HEK293 (cell line): Measurements from ENCODE around the gene TTLL11.

ENCODE experiments used
- CTCF ChIA-PET: fragments of 350-600 bp; formaldehyde crosslinking; extraction: SDS; loops from one replicate; lab custom pipeline; 2021; ENCODE audit warnings: antibody characterized with exemption; lab: Yijun Ruan, JAX
- POLR2A ChIA-PET: fragments of 300-600 bp; formaldehyde crosslinking; extraction: SDS; loops from one replicate; lab custom pipeline; 2020; ENCODE audit warnings: antibody characterized with exemption, inconsistent platforms; lab: Yijun Ruan, JAX
- H3K27ac ChIP-seq: fragments of 200-500 bp; sonication (Bioruptor generic); 2 replicates; pipeline ENCODE4 v1.5.1; 2014; ENCODE audit warnings: low read depth, low read length, control low read depth, inconsistent platforms; ENCODE audit errors: extremely low read depth
- H3K36me3 ChIP-seq, 2 experiments: fragments of 200-500 bp in 1 of 2; sonication (Bioruptor generic) in 1 of 2; 1 replicate in 1 of 2; 2 replicates in 1 of 2; pipeline ENCODE4 v1.5.1; 2014 to 2017; ENCODE audit warnings: inconsistent platforms in 2 of 2, low read length in 2 of 2; ENCODE audit not compliant: control insufficient read depth in 2 of 2, insufficient read depth in 1 of 2
- H3K4me1 ChIP-seq: fragments of 200-500 bp; sonication (Bioruptor generic); 2 replicates; pipeline ENCODE4 v1.5.1; 2014; ENCODE audit warnings: mild to moderate bottlenecking, low read length, inconsistent platforms; ENCODE audit not compliant: control insufficient read depth, insufficient read depth
- H3K4me3 ChIP-seq: 2 replicates; pipeline ENCODE4 v1.5.1; 2011; ENCODE audit warnings: low read depth, mild to moderate bottlenecking, control low read depth, low read length, moderate library complexity
- H3K9me3 ChIP-seq: fragments of 200-500 bp; sonication (Bioruptor generic); 2 replicates; pipeline ENCODE4 v1.5.1; 2014; ENCODE audit warnings: low read depth, low read length, inconsistent platforms; ENCODE audit not compliant: control insufficient read depth, insufficient read depth
- HIC1 ChIP-seq: fragments of 450-650 bp; formaldehyde crosslinking; IDR thresholded peaks from 2 replicates; pipeline ENCODE4 v1.5.1; 2016; ENCODE audit warnings: missing biosample characterization, missing genetic modification characterization
- KLF16 ChIP-seq: fragments of 450-650 bp; formaldehyde crosslinking; IDR thresholded peaks from 2 replicates; pipeline ENCODE4 v1.5.1; 2017; ENCODE audit warnings: missing biosample characterization, missing genetic modification characterization
- KLF9 ChIP-seq: fragments of 450-650 bp; formaldehyde crosslinking; IDR thresholded peaks from 2 replicates; pipeline ENCODE4 v1.5.1; 2016; ENCODE audit warnings: missing biosample characterization, missing genetic modification characterization, low read depth
- ZFP69B ChIP-seq: fragments of 450-650 bp; formaldehyde crosslinking; IDR thresholded peaks from 2 replicates; pipeline ENCODE4 v1.5.1; 2016; ENCODE audit warnings: missing biosample characterization, missing genetic modification characterization
- ZNF211 ChIP-seq: fragments of 450-650 bp; formaldehyde crosslinking; IDR thresholded peaks from 2 replicates; pipeline ENCODE4 v1.5.1; 2016; ENCODE audit warnings: low read depth, missing biosample characterization, missing genetic modification characterization
- ZNF214 ChIP-seq: fragments of 450-650 bp; formaldehyde crosslinking; IDR thresholded peaks from 2 replicates; pipeline ENCODE4 v1.5.1; 2017; ENCODE audit warnings: missing biosample characterization, mild to moderate bottlenecking, missing genetic modification characterization, borderline replicate concordance
- ZNF292 ChIP-seq: fragments of 450-650 bp; formaldehyde crosslinking; IDR thresholded peaks from 2 replicates; pipeline ENCODE4 v1.5.1; 2016; ENCODE audit warnings: low read depth, missing biosample characterization, missing genetic modification characterization, borderline replicate concordance
- ZNF311 ChIP-seq: fragments of 450-650 bp; formaldehyde crosslinking; IDR thresholded peaks from 2 replicates; pipeline ENCODE4 v1.5.1; 2017; ENCODE audit warnings: missing biosample characterization, missing genetic modification characterization, borderline replicate concordance
- ZNF335 ChIP-seq: fragments of 450-650 bp; formaldehyde crosslinking; conservative IDR thresholded peaks from 2 replicates; pipeline ENCODE4 v1.5.1; 2016; ENCODE audit warnings: missing biosample characterization, missing genetic modification characterization
- ZNF433 ChIP-seq: fragments of 450-650 bp; formaldehyde crosslinking; IDR thresholded peaks from 2 replicates; pipeline ENCODE4 v1.5.1; 2016; ENCODE audit warnings: missing biosample characterization, missing genetic modification characterization, low read depth
- ZNF521 ChIP-seq: fragments of 450-650 bp; formaldehyde crosslinking; IDR thresholded peaks from 2 replicates; pipeline ENCODE4 v1.5.1; 2017; ENCODE audit warnings: missing biosample characterization, mild to moderate bottlenecking, missing genetic modification characterization
- ZNF621 ChIP-seq: fragments of 450-650 bp; formaldehyde crosslinking; IDR thresholded peaks from 2 replicates; pipeline ENCODE4 v1.5.1; 2017; ENCODE audit warnings: missing biosample characterization, missing genetic modification characterization
- ZNF624 ChIP-seq: fragments of 450-650 bp; formaldehyde crosslinking; IDR thresholded peaks from 2 replicates; pipeline ENCODE4 v1.5.1; 2017; ENCODE audit warnings: missing biosample characterization, missing genetic modification characterization
- ZNF658 ChIP-seq: fragments of 450-650 bp; formaldehyde crosslinking; IDR thresholded peaks from 2 replicates; pipeline ENCODE4; 2016; ENCODE audit warnings: missing biosample characterization, missing genetic modification characterization
- ZNF701 ChIP-seq: fragments of 450-650 bp; formaldehyde crosslinking; IDR thresholded peaks from 2 replicates; pipeline ENCODE4 v1.5.1; 2016; ENCODE audit warnings: missing biosample characterization, missing genetic modification characterization
- ZNF777 ChIP-seq: fragments of 450-650 bp; formaldehyde crosslinking; IDR thresholded peaks from 2 replicates; pipeline ENCODE4 v1.5.1; 2017; ENCODE audit warnings: missing biosample characterization, missing genetic modification characterization, borderline replicate concordance
- ZNF830 ChIP-seq: fragments of 450-650 bp; IDR thresholded peaks from 2 replicates; pipeline ENCODE4 v1.5.0; 2018; ENCODE audit warnings: missing biosample characterization, missing genetic modification characterization, low read depth, mild to moderate bottlenecking, moderate library complexity
- ZNF843 ChIP-seq: fragments of 450-650 bp; formaldehyde crosslinking; IDR thresholded peaks from 2 replicates; pipeline ENCODE4 v1.5.1; 2016; ENCODE audit warnings: missing biosample characterization, missing genetic modification characterization
- ZSCAN30 ChIP-seq: fragments of 450-650 bp; IDR thresholded peaks from 2 replicates; pipeline ENCODE4 v1.5.1; 2018; ENCODE audit warnings: missing biosample characterization, mild to moderate bottlenecking, missing genetic modification characterization, moderate library complexity
- ZSCAN4 ChIP-seq: fragments of 450-650 bp; formaldehyde crosslinking; IDR thresholded peaks from 2 replicates; pipeline ENCODE4 v1.5.1; 2017; ENCODE audit warnings: missing biosample characterization, missing genetic modification characterization

Gene TTLL11

GRCh38 chr9:121788686-121789366, 304.3 kb downstream of the TTLL11 start:
- Histone ChIP-seq H3K27ac (no peak overlapping the region), H3K9me3 (no peaks in the 10 kb centered on the region), H3K4me1 (no peaks in the 10 kb centered on the region), H3K4me3 (no peak overlapping the region), H3K36me3 (peaks cover 0 to 3% of the 10 kb centered on the region in 2 experiments; a peak in 1 of 3 replicates)
- TF ChIP-seq KLF16 (tag by site-specific recombination) (no peak), ZNF830 (no peak), ZSCAN30 (tag by site-specific recombination) (no peak), ZNF621 (tag by site-specific recombination) (no peak), ZNF777 (tag by site-specific recombination) (no peak), ZNF701 (tag by site-specific recombination) (no peak), ZSCAN4 (tag by site-specific recombination) (peak; percentile 98)
- ChIA-PET CTCF (interaction anchor here (1.7 kb wide), 1 partner anchor 102 kb away, joined by 4 read pairs; no protein-coding TSS in a partner anchor), POLR2A (no interaction called here)

- H3K9me3 ChIP-seq: no peaks in the 10 kb centered on the region
- ChIA-PET CTCF (interaction anchor here (0.6 to 1.7 kb wide), 2 partner anchors 100 to 289 kb away, joined by 3 to 4 read pairs; no protein-coding TSS in a partner anchor), POLR2A (no interaction called here)
- no peak for TF ChIP-seq KLF9 (tag by site-specific recombination)
- no peak for TF ChIP-seq ZNF658 (tag by site-specific recombination)
- no peak for TF ChIP-seq HIC1 (tag by site-specific recombination)
- no peak for TF ChIP-seq ZNF211 (tag by site-specific recombination)
- no peak for TF ChIP-seq ZSCAN4 (tag by site-specific recombination)
- TF ChIP-seq ZNF843 (tag by site-specific recombination): no peak
- H3K4me3 ChIP-seq: no peak overlapping the region
- no peaks in the 10 kb centered on the region for H3K4me1 ChIP-seq
- H3K27ac ChIP-seq: no peak overlapping the region
- H3K36me3 ChIP-seq: peaks cover 0 to 19% of the 10 kb centered on the region in 2 experiments; a peak in 1 of 3 replicates
Observed at GRCh38 chr9:121786998-121787422, 306.1 kb downstream of the TTLL11 start.

GRCh38 chr9:121786543-121786948, 306.6 kb downstream of the TTLL11 start:
- Histone ChIP-seq H3K27ac (no peak overlapping the region), H3K4me3 (no peak overlapping the region), H3K36me3 (peaks cover 0 to 24% of the 10 kb centered on the region in 2 experiments; a peak in 1 of 3 replicates), H3K4me1 (no peaks in the 10 kb centered on the region), H3K9me3 (no peaks in the 10 kb centered on the region)
- POLR2A ChIA-PET: no interaction called here
- TF ChIP-seq ZNF433 (tag by site-specific recombination) (no peak), ZFP69B (tag by site-specific recombination) (no peak), ZNF335 (tag by site-specific recombination) (no peak), ZNF521 (tag by site-specific recombination) (no peak), ZNF214 (tag by site-specific recombination) (no peak), ZNF292 (tag by site-specific recombination) (no peak), ZNF624 (tag by site-specific recombination) (no peak), ZNF311 (no peak)
- CTCF ChIA-PET: no interaction called here
